ENCODE data around the gene RSL1D1.
"Not testable (repeated sequence)": the region's sequence is repeated elsewhere in the genome, so short reads cannot be mapped to it uniquely, and the experiment has no call there.

RSL1D1 gene

DNA sequence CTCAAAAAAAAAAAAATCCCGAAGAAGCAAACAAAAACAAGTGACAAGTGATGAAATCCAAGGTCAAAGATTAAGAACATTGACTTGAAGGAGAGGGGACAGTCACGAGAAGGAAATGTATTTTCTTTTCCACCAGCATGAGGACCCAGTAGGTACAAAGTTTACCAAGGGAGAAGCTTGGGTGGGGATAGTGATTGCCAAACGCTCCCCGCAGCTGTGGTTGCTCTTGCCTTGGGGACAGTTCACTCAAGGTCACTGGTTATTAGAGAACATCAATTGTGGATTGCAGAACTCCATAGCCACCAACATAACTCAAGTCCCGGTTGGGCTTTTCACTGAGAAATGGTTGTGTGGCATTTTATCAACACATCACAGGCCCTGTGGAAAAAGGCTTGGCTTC is 27.0 kb downstream of the RSL1D1 start:
- DNase-seq (ENCODE audit: extremely low spot score): no peak
- TF ChIP-seq, protein P1, sequence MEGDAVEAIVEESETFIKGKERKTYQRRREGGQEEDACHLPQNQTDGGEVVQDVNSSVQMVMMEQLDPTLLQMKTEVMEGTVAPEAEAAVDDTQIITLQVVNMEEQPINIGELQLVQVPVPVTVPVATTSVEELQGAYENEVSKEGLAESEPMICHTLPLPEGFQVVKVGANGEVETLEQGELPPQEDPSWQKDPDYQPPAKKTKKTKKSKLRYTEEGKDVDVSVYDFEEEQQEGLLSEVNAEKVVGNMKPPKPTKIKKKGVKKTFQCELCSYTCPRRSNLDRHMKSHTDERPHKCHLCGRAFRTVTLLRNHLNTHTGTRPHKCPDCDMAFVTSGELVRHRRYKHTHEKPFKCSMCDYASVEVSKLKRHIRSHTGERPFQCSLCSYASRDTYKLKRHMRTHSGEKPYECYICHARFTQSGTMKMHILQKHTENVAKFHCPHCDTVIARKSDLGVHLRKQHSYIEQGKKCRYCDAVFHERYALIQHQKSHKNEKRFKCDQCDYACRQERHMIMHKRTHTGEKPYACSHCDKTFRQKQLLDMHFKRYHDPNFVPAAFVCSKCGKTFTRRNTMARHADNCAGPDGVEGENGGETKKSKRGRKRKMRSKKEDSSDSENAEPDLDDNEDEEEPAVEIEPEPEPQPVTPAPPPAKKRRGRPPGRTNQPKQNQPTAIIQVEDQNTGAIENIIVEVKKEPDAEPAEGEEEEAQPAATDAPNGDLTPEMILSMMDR (IDR thresholded peaks at IDR 0.05; ENCODE audit: control extremely low read depth, extremely low read depth, low read depth, missing control alignments): no peak
- ChIA-PET CTCF (interaction anchor here (1.1 to 2.9 kb wide), 2 partner anchors 11 to 244 kb away, joined by 3 to 7 read pairs; no protein-coding TSS in a partner anchor), POLR2A (no interaction called here)

DNA sequence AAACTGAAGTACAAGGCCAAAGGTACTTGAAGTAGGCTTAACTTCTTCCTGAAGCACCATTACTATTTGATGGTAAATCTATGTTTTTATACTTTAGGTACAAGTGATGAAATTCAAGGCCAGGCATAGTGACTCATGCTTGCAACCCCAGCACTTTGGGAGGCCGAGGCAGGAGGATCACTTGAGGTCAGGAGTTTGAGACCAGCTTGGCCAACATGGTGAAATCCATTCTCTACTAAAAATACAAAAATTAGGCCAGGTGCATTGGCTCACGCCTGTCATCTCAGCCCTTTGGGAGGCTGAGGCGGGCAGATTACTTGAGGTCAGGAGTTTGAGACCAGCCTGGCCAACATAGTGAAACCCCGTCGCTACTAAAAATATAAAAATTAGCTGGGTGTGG is 27.7 kb downstream of the RSL1D1 start:
- POLR2A ChIA-PET: not testable (repeated sequence)
- CTCF ChIA-PET: interaction anchor here (1.1 kb wide), 1 partner anchor 244 kb away, joined by 3 read pairs; no protein-coding TSS in a partner anchor

DNA sequence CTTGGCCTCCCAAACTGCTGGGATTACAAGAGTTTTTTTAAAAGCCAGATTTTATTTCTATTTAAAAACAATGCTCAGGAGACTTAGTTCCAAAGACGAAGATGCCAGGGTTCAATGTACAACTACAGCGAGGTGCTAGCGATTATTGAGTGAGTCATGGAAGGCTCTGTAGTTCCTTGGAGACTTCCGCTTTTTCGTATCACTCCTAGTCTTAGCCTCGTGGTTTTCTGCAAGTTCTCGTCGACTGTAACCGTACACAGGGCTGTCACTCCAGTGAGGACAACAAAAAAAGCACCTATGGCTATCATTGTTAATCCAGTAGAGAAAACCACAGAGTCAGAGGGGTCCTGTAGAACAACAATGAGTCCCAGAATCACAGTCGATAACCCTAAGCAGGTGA is 31.5 kb downstream of the RSL1D1 start:
- DNase-seq (ENCODE audit: extremely low spot score): no peak
- TF ChIP-seq, protein P1 (IDR thresholded peaks at IDR 0.05; ENCODE audit: control extremely low read depth, extremely low read depth, low read depth, missing control alignments): no peak
- POLR2A ChIA-PET: no interaction called here
- CTCF ChIA-PET: no interaction called here

More for the DNA sequence above, 27.7 kb downstream of the RSL1D1 start:
- not testable (repeated sequence) for DNase-seq (ENCODE audit: extremely low spot score)

DNA sequence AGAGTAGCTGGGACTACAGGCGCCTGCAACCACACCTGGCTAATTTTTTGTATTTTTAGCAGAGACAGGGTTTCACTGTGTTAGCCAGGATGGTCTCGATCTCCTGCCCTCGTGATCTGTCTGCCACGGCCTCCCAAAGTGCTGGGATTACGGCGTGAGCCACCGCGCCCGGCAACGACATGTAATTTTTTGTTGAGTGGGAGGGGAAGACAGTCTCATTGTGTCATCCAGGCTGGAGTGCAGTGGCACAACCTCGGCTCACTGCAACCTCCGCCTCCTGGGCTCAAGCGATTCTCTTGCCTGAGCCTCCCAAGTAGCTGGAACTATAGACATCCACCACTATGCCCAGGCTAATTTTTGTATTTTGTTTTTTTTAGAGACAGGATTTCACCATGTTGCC is 32.4 kb downstream of the RSL1D1 start:
- POLR2A ChIA-PET; CTCF ChIA-PET; DNase-seq (ENCODE audit: extremely low spot score): not testable (repeated sequence)

DNA sequence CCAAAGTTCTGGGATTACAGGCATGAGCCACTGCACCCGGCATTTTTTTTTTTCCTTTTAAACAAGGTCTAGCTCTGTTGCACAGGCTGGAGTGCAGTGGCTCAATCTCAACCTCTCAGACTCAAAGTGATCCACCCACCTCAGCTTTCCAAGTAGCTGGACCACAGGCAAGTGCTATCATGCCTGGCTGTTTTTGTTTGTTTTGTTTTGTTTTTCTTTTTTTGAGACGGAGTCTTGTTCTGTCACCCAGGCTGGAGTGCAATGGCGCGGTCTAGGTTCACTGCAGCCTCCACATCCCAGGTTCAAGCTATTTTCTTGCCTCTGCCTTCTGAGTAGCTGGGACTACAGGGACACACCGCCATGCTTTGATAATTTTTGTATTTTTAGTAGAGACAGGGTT is 35.2 kb downstream of the RSL1D1 start:
- ChIA-PET CTCF (interaction anchor here (0.7 to 1.2 kb wide), 3 partner anchors 19 to 420 kb away, joined by 3 to 4 read pairs (median 3); partner anchors contain the start of gene ZC3H7A), POLR2A (no interaction called here)
- TF ChIP-seq, protein P1 (IDR thresholded peaks at IDR 0.05; ENCODE audit: control extremely low read depth, extremely low read depth, low read depth, missing control alignments): no peak
- DNase-seq (ENCODE audit: extremely low spot score): no peak

DNA sequence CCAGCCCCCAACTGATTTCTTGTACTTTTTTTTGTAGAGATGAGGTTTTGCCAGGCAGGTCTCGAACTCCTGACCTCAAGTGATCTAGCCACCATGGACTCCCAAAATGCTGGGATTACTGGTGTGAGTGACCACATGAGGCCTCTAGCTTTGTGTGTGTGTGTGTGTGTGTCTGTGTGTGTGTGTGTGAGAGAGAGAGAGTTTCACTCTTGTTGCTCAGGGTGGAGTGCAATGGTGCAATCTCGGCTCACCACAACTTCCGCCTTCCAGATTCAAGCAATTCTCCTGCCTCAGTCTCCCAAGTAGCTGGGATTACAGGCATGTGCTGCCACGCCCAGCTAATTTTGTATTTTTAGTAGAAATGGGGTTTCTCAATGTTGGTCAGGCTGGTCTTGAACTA is 36.5 kb downstream of the RSL1D1 start:
- POLR2A ChIA-PET: interaction anchor here (0.7 kb wide), 1 partner anchor 55 kb away, joined by 3 read pairs; no protein-coding TSS in a partner anchor
- DNase-seq (ENCODE audit: extremely low spot score): not testable (repeated sequence)
- CTCF ChIA-PET: interaction anchor here (0.8 to 1.4 kb wide), 4 partner anchors 15 to 408 kb away, joined by 3 read pairs; no protein-coding TSS in a partner anchor

DNA sequence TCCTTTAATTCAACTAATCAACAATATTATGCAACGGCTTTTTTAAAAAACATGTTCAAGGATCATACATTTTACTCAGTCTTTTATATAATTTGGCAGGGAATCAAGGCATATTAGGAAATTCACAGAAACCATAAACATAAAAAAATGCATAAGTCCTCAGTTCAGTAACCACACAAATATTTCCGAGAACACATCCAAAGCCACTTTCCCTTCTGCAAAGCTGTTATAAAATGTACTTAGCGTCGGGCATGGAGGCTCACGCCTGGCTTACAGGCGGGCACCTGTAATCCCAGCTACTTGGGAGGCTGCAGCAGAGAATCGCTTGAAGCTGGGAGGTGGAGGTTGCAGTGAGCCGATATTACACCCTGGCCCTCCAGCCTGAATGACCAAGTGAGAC is 44.6 kb downstream of the RSL1D1 start:
- CTCF ChIA-PET: interaction anchor here (3.8 kb wide), 1 partner anchor 9 kb away, joined by 16 read pairs; the partner anchor contains the start of gene ZC3H7A
- POLR2A ChIA-PET: no interaction called here
- TF ChIP-seq, protein P1 (IDR thresholded peaks at IDR 0.05; ENCODE audit: control extremely low read depth, extremely low read depth, low read depth, missing control alignments): no peak
- DNase-seq (ENCODE audit: extremely low spot score): no peak

DNA sequence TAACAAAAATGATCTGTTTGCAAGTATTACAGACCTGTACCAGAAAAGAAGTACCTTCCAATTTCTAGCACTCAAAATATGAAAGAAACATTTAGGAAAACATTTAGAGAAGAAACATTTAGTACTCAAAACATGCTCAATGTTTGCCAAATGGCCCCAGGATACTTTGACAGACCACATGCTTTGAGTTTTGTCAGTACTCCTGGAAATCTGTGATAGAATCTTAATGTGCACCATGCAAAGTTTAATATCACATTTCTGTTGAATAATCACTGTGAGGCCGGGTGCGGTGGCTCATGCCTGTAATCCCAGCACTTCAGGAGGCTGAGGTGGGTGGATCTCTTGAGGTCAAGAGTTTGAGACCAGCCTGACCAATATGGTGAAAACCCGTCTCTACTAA is 45.8 kb downstream of the RSL1D1 start:
- POLR2A ChIA-PET: no interaction called here
- DNase-seq (ENCODE audit: extremely low spot score): no peak
- CTCF ChIA-PET: interaction anchor here (3.8 kb wide), 1 partner anchor 8 kb away, joined by 16 read pairs; the partner anchor contains the start of gene ZC3H7A
- TF ChIP-seq, protein P1 (IDR thresholded peaks at IDR 0.05; ENCODE audit: control extremely low read depth, extremely low read depth, low read depth, missing control alignments): no peak
